ENCODE results near the gene IKBKG. TPM values are rescaled to one million over a fixed set of nuclear protein-coding genes. Genes with fewer than 3 reads are reported as not detected.
"Not testable (repeated sequence)": the region's sequence is repeated elsewhere in the genome, so short reads cannot be mapped to it uniquely, and the experiment has no call there.

Gene IKBKG
- total and polyA plus RNA-seq, 2 donors (not counting 3 experiments of a cell fraction or from before 2014, with no cell fraction given) = 41.2 to 47.8 TPM

DNA sequence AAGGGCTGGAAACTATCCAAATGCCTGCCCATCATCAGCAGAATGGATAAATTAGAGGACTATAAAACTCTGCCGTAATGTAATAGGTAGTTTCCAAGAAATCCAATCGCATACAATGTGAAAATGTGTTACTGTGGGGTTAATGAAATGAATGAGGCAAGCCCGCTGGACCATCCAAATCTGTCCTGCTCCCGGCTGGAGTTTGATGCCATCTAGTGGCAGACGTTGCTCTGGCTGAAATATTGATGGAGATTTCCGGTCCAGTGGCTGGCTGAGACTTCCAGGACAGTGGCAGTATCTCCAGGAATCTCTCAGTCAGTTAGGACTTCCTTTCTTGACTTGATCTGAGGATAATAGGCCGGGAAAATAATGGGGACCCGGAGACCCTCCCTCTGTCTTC lies 35.6 kb downstream of the IKBKG start:
- H3K9me3 ChIP-seq (replicated peaks; ENCODE audit: control insufficient read depth, insufficient read depth, low read length); H2AFZ ChIP-seq (ENCODE audit: low read depth, low read length); BruUV-seq (replicated peaks); CTCF ChIA-PET; H3K36me3 ChIP-seq (ENCODE audit: control insufficient read depth in 2 of 2, extremely low read depth in 1 of 2, insufficient read depth in 2 of 2, low read length in 2 of 2); H3K4me1 ChIP-seq (ENCODE audit: control insufficient read depth, extremely low read depth, insufficient read depth, low read length); H4K20me1 ChIP-seq (replicated peaks; ENCODE audit: control insufficient read depth, extremely low read depth, insufficient read depth, low read length); H3K27ac ChIP-seq (ENCODE audit: insufficient read depth, low read depth, low read length); H3K9me1 ChIP-seq (replicated peaks; ENCODE audit: control insufficient read depth, extremely low read depth, insufficient read depth, low read length); dilution Hi-C loops (cut with MboI; ENCODE audit: extremely low pct_ligation_motif_present, low sequenced_read_pairs); intact Hi-C loops (cut with micrococcal nuclease); H3K4me3 ChIP-seq (replicated peaks in 1 of 3; ENCODE audit: insufficient read depth in 1 of 3, low read depth in 1 of 3, low read length in 3 of 3); H3K9ac ChIP-seq (replicated peaks; ENCODE audit: extremely low read depth, insufficient read depth, low read length); DNase-seq (ENCODE audit: low read depth, low spot score); H3K4me2 ChIP-seq (ENCODE audit: insufficient read depth, low read length); H3K79me2 ChIP-seq (ENCODE audit: control insufficient read depth, insufficient read depth, low read length); H3K27me3 ChIP-seq (ENCODE audit: control insufficient read depth in 2 of 2, insufficient read depth in 2 of 2, low read length in 2 of 2); FAIRE-seq; POLR2A ChIA-PET: not testable (repeated sequence)

GRCh38 chrX:154584585-154585183 lies 37.3 kb downstream of the IKBKG start, which contains the start of gene CTAG1A:
Gene CTAG1A (plus strand): TSS chrX:154585133. CDS start chrX:154585207, 74 bp downstream.
- intact Hi-C loops (cut with micrococcal nuclease); DNase-seq (ENCODE audit: low read depth, low spot score); H3K4me1 ChIP-seq (ENCODE audit: control insufficient read depth, extremely low read depth, insufficient read depth, low read length); H3K79me2 ChIP-seq (ENCODE audit: control insufficient read depth, insufficient read depth, low read length); POLR2A ChIA-PET; H3K4me3 ChIP-seq (replicated peaks in 1 of 3; ENCODE audit: insufficient read depth in 1 of 3, low read depth in 1 of 3, low read length in 3 of 3); H3K9me1 ChIP-seq (replicated peaks; ENCODE audit: control insufficient read depth, extremely low read depth, insufficient read depth, low read length); FAIRE-seq; dilution Hi-C loops (cut with MboI; ENCODE audit: extremely low pct_ligation_motif_present, low sequenced_read_pairs); H3K27me3 ChIP-seq (ENCODE audit: control insufficient read depth in 2 of 2, insufficient read depth in 2 of 2, low read length in 2 of 2); H3K9me3 ChIP-seq (replicated peaks; ENCODE audit: control insufficient read depth, insufficient read depth, low read length); H2AFZ ChIP-seq (ENCODE audit: low read depth, low read length); H3K9ac ChIP-seq (replicated peaks; ENCODE audit: extremely low read depth, insufficient read depth, low read length); H3K27ac ChIP-seq (ENCODE audit: insufficient read depth, low read depth, low read length); BruUV-seq (replicated peaks); H3K4me2 ChIP-seq (ENCODE audit: insufficient read depth, low read length); H4K20me1 ChIP-seq (replicated peaks; ENCODE audit: control insufficient read depth, extremely low read depth, insufficient read depth, low read length); H3K36me3 ChIP-seq (ENCODE audit: control insufficient read depth in 2 of 2, extremely low read depth in 1 of 2, insufficient read depth in 2 of 2, low read length in 2 of 2); CTCF ChIA-PET: not testable (repeated sequence)

DNA sequence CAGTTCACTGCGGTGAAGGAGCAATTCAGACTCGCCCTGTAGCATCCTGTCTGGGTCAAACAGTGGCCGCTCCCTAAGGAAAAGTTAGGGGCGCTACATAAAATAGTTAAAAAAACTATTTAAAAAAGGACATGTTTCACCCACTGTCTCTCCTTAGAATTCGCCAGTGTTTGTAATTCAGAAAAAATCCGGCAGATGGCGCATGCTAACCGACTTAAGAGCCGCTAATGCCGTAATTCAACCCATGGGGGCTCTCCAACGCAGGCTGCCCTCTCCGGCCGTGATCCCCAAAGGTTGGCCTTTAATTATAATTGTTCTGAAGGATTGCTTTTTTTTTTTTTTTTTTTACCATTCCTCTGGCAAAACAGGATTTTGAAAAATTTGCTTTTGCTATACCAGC lies 43.0 kb downstream of the IKBKG start:
- CTCF ChIA-PET = not testable (repeated sequence)

More for the DNA sequence above, 43.0 kb downstream of the IKBKG start:
- H3K9ac ChIP-seq (replicated peaks; ENCODE audit: extremely low read depth, insufficient read depth, low read length); H3K27ac ChIP-seq (ENCODE audit: insufficient read depth, low read depth, low read length); POLR2A ChIA-PET; H3K9me3 ChIP-seq (replicated peaks; ENCODE audit: control insufficient read depth, insufficient read depth, low read length); H3K9me1 ChIP-seq (replicated peaks; ENCODE audit: control insufficient read depth, extremely low read depth, insufficient read depth, low read length); H3K79me2 ChIP-seq (ENCODE audit: control insufficient read depth, insufficient read depth, low read length); H4K20me1 ChIP-seq (replicated peaks; ENCODE audit: control insufficient read depth, extremely low read depth, insufficient read depth, low read length); intact Hi-C loops (cut with micrococcal nuclease); H3K4me2 ChIP-seq (ENCODE audit: insufficient read depth, low read length); H3K4me1 ChIP-seq (ENCODE audit: control insufficient read depth, extremely low read depth, insufficient read depth, low read length); BruUV-seq (replicated peaks); dilution Hi-C loops (cut with MboI; ENCODE audit: extremely low pct_ligation_motif_present, low sequenced_read_pairs); H3K4me3 ChIP-seq (replicated peaks in 1 of 3; ENCODE audit: insufficient read depth in 1 of 3, low read depth in 1 of 3, low read length in 3 of 3); H3K27me3 ChIP-seq (ENCODE audit: control insufficient read depth in 2 of 2, insufficient read depth in 2 of 2, low read length in 2 of 2); H2AFZ ChIP-seq (ENCODE audit: low read depth, low read length); DNase-seq (ENCODE audit: low read depth, low spot score); H3K36me3 ChIP-seq (ENCODE audit: control insufficient read depth in 2 of 2, extremely low read depth in 1 of 2, insufficient read depth in 2 of 2, low read length in 2 of 2): not testable (repeated sequence)
- FAIRE-seq = peak; percentile 93

Data from endothelial cell of umbilical vein (primary cell).